Mesothelial cell of epicardium (in vitro differentiated cells): ENCODE data around the gene GOLGA1. TPM values are rescaled to one million over a fixed set of nuclear protein-coding genes. Genes with fewer than 3 reads are reported as not detected.

ENCODE experiments used
- DNase-seq, 2 experiments: peaks; one replicate each; pipeline ENCODE4 v3.0.0; 2021; ENCODE audit warnings: low spot score in 2 of 2; ENCODE audit not compliant: unreplicated experiment in 2 of 2
- H3K27ac Mint-ChIP-seq: 2 replicates; pipeline ENCODE4 v1.8.0; 2021; ENCODE audit warnings: mixed read lengths
- H3K27me3 Mint-ChIP-seq: 2 replicates; pipeline ENCODE4 v1.8.0; 2021; ENCODE audit warnings: low read depth, mixed read lengths
- H3K36me3 Mint-ChIP-seq: 2 replicates; pipeline ENCODE4 v1.8.0; 2021; ENCODE audit warnings: mixed read lengths
- H3K4me1 Mint-ChIP-seq: 2 replicates; pipeline ENCODE4 v1.8.0; 2021; ENCODE audit warnings: mixed read lengths
- H3K4me3 Mint-ChIP-seq: 2 replicates; pipeline ENCODE4 v1.8.0; 2021; ENCODE audit warnings: mild to moderate bottlenecking, moderate library complexity, mixed read lengths
- H3K9me3 Mint-ChIP-seq: 2 replicates; pipeline ENCODE4 v1.8.0; 2021; ENCODE audit warnings: mixed read lengths
- CTCF ChIP-seq: fragments of 200-600 bp; sonication (generic); IDR thresholded peaks from one replicate; pipeline ENCODE4 v1.5.0; 2021; ENCODE audit warnings: antibody characterized with exemption; ENCODE audit not compliant: unreplicated experiment
- total RNA-seq: library from RNA; stranded (reverse); gene quantifications from 3 replicates; pipeline ENCODE4 v1.2.1, GENCODE V29; 2021

The GOLGA1 gene
- total RNA-seq, 1 donor from 2014 or later: 23.6 TPM

DNA sequence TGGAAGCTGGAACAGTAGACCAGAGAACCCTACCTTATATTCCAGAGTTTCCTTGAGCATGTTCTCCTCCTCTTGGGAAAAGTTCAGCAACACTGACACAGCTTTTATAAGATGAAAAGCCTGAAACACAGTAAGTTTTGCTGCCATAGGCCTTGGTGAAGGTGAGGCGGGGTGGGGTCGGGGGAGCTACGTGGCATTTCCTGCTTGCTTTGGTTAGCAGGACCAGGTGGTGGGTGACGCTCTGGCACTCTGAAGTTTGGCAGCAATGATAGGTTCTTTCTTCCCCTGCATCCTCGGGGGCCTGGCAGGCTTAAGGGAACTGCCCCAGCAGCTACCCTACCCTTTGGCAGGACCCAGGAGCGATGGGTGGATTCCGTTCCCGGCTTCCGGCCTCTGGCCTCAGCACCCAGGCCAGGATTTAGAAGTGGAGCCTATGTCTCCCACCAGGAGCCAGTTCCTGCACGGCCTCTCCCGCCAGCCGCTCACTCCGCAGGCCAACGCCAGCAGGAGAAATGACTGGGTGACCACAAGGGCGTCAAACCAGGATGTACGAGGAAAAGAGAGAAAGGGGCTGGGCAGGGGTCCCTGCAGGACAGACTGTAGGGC is 59.6 kb downstream of the GOLGA1 start:
- H3K9me3 Mint-ChIP-seq: no peaks in the 10 kb centered on the region
- no peak overlapping the region for H3K4me3 Mint-ChIP-seq
- TF ChIP-seq CTCF: no peak
- no peak for DNase-seq
- no peaks in the 10 kb centered on the region for H3K27me3 Mint-ChIP-seq
- H3K27ac Mint-ChIP-seq: no peak overlapping the region
- no peaks in the 10 kb centered on the region for H3K4me1 Mint-ChIP-seq
- peaks cover 28% of the 10 kb centered on the region for H3K36me3 Mint-ChIP-seq

DNA sequence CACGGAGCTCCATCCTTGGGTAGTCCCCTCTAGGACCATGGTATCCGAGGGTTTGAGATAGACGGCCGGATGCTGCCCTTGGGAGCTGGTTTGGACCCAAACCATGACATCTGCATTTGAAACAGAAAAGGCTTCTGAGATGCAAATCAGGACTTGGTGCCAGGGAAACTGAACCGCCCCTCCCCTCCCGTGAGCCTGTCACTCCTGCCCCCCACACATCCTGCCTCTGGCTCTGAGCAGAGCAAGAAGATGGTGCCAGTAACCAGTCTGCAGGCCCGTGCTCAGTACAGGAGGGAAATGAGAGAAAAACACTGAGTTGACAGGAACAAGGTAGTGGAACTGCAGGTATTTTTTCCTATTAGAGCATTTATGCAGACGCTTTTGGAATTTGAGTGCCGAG is 60.4 kb downstream of the GOLGA1 start:
- no peak for TF ChIP-seq CTCF
- H3K4me3 Mint-ChIP-seq: no peak overlapping the region
- H3K27ac Mint-ChIP-seq: no peak overlapping the region
- DNase-seq: no peak
- H3K4me1 Mint-ChIP-seq: no peaks in the 10 kb centered on the region
- no peaks in the 10 kb centered on the region for H3K27me3 Mint-ChIP-seq
- no peaks in the 10 kb centered on the region for H3K9me3 Mint-ChIP-seq
- peaks cover 25% of the 10 kb centered on the region for H3K36me3 Mint-ChIP-seq

GRCh38 chr9:124879226-124879625 is 61.7 kb downstream of the GOLGA1 start:
- H3K27me3 Mint-ChIP-seq: no peaks in the 10 kb centered on the region
- H3K27ac Mint-ChIP-seq: no peak overlapping the region
- no peak for TF ChIP-seq CTCF
- H3K4me3 Mint-ChIP-seq: no peak overlapping the region
- no peaks in the 10 kb centered on the region for H3K4me1 Mint-ChIP-seq
- H3K9me3 Mint-ChIP-seq: no peaks in the 10 kb centered on the region
- no peak for DNase-seq
- peaks cover 18% of the 10 kb centered on the region for H3K36me3 Mint-ChIP-seq

GRCh38 chr9:124878518-124878917 is 62.4 kb downstream of the GOLGA1 start:
- Mint-ChIP-seq H3K9me3 (no peaks in the 10 kb centered on the region), H3K27ac (no peak overlapping the region), H3K36me3 (peaks cover 15% of the 10 kb centered on the region), H3K27me3 (no peaks in the 10 kb centered on the region), H3K4me1 (no peaks in the 10 kb centered on the region), H3K4me3 (no peak overlapping the region)
- no peak for TF ChIP-seq CTCF
- no peak for DNase-seq

GRCh38 chr9:124878021-124878420 is 62.9 kb downstream of the GOLGA1 start:
- peaks cover 17% of the 10 kb centered on the region for H3K36me3 Mint-ChIP-seq
- no peaks in the 10 kb centered on the region for H3K9me3 Mint-ChIP-seq
- DNase-seq: no peak
- TF ChIP-seq CTCF: no peak
- no peaks in the 10 kb centered on the region for H3K27me3 Mint-ChIP-seq
- H3K27ac Mint-ChIP-seq: no peak overlapping the region
- no peaks in the 10 kb centered on the region for H3K4me1 Mint-ChIP-seq
- H3K4me3 Mint-ChIP-seq: no peak overlapping the region
